ENCODE data around the gene SKAP2.
"Not testable (repeated sequence)": the region's sequence is repeated elsewhere in the genome, so short reads cannot be mapped to it uniquely, and the experiment has no call there.

The SKAP2 gene

DNA sequence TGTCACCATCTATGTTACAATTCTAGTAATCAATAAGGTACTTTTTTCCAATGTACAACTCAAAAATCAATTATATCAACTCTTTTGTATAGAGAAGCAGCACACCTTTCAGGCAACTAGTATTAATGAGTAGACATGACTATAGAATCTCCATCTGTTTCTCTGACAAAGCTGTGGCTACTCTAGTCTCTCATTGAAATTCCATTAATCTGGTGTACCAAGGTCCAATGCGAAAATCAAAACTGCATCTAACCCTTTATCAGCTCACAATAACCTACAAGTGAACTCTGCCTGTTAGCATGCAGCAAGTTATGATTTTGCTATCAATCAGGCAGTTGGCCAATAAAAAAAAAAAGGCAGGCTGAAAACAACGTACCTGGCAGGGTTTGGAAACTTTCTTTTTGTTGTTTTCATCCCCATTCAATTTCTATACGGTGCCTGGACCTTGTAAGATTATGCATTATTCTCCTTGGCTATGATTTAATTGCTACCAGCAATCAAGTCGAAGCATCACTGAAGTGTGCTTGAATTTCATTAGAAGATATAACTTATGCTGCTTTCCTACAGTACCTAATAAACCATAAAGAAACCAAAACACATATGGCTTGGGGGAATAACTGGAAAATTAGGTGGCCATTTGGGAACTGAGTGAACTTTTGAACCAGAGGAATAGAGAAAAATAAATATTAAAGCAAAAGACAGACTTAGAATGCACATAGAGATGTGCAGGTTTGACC is 23.2 kb downstream of the SKAP2 start:
- no CpG with 5 or more reads among the region's 4 CpGs for WGBS (ENCODE audit: extremely low coverage, insufficient coverage, insufficient read length)

DNA sequence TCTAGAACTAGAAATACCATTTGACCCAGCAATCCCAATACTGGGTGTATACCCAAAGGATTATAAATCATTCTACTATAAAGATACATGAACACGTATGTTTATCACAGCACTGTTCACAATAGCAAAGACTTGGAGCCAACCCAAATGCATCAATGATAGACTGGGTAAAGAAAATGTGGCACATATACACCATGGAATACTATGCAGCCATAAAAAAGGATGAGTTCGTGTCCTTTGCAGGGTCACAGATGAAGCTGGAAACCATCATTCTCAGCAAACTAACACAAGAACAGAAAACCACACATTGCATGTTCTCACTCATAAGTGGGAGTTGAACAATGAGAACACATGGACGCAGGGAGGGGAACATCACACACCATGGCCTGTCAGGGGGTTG is 27.6 kb downstream of the SKAP2 start:
- not testable (repeated sequence) for H4K8ac ChIP-seq (ENCODE audit: low read depth, low read length); H3K23ac ChIP-seq (ENCODE audit: low read length); H2AFZ ChIP-seq (ENCODE audit: insufficient read depth, low read length, poor library complexity); H3K4me2 ChIP-seq (ENCODE audit: low read length); H2AK5ac ChIP-seq (ENCODE audit: low read length); H3K9me3 ChIP-seq (ENCODE audit: insufficient read depth, low read depth, low read length); H3K79me1 ChIP-seq (ENCODE audit: low read length); H3K14ac ChIP-seq (ENCODE audit: low read length); H2BK12ac ChIP-seq (ENCODE audit: low read length); H3K4me3 ChIP-seq (ENCODE audit: low read depth, low read length); H3K4ac ChIP-seq (ENCODE audit: low read depth, low read length); H3K18ac ChIP-seq (ENCODE audit: low read length); H3K9ac ChIP-seq (ENCODE audit: low read length); DNase-seq; H4K91ac ChIP-seq (ENCODE audit: low read depth, low read length); H3K27me3 ChIP-seq (ENCODE audit: insufficient read depth, low read length); H3K4me1 ChIP-seq (ENCODE audit: control insufficient read depth in 1 of 2, insufficient read depth in 2 of 2, low read length in 2 of 2); H3K36me3 ChIP-seq (ENCODE audit: control insufficient read depth in 1 of 2, insufficient read depth in 2 of 2, low read length in 2 of 2); H2BK120ac ChIP-seq (ENCODE audit: insufficient read depth, low read length, poor library complexity); H3K27ac ChIP-seq (ENCODE audit: low read depth, low read length); H2BK5ac ChIP-seq (ENCODE audit: low read depth, low read length, poor library complexity); H3K79me2 ChIP-seq (ENCODE audit: control insufficient read depth, insufficient read depth, low read length, poor library complexity); H4K12ac ChIP-seq (ENCODE audit: low read depth, low read length)
- WGBS (ENCODE audit: extremely low coverage, insufficient coverage, insufficient read length) = no CpG with 5 or more reads among the region's 3 CpGs

More for the DNA sequence above, 23.2 kb downstream of the SKAP2 start:
- no peaks in the 10 kb centered on the region for H3K36me3 ChIP-seq (ENCODE audit: control insufficient read depth in 1 of 2, insufficient read depth in 2 of 2, low read length in 2 of 2)
- H2AK5ac ChIP-seq (ENCODE audit: low read length) = no peak overlapping the region
- H2BK12ac ChIP-seq (ENCODE audit: low read length) = no peak overlapping the region
- H3K4me3 ChIP-seq (ENCODE audit: low read depth, low read length) = no peak overlapping the region
- no peak overlapping the region for H3K27ac ChIP-seq (ENCODE audit: low read depth, low read length)
- no peak overlapping the region for H3K18ac ChIP-seq (ENCODE audit: low read length)
- no peak overlapping the region for H4K12ac ChIP-seq (ENCODE audit: low read depth, low read length)
- no peak overlapping the region for H3K9ac ChIP-seq (ENCODE audit: low read length)
- H3K14ac ChIP-seq (ENCODE audit: low read length) = no peak overlapping the region
- no peak overlapping the region for H3K4me2 ChIP-seq (ENCODE audit: low read length)
- no peak overlapping the region for H2AFZ ChIP-seq (ENCODE audit: insufficient read depth, low read length, poor library complexity)
- no peaks in the 10 kb centered on the region for H3K79me2 ChIP-seq (ENCODE audit: control insufficient read depth, insufficient read depth, low read length, poor library complexity)
- no peak overlapping the region for H4K8ac ChIP-seq (ENCODE audit: low read depth, low read length)
- H3K23ac ChIP-seq (ENCODE audit: low read length) = no peak overlapping the region
- DNase-seq = no peak
- no peak overlapping the region for H3K4ac ChIP-seq (ENCODE audit: low read depth, low read length)
- no peaks in the 10 kb centered on the region for H3K9me3 ChIP-seq (ENCODE audit: insufficient read depth, low read depth, low read length)
- H4K91ac ChIP-seq (ENCODE audit: low read depth, low read length) = no peak overlapping the region
- no peak overlapping the region for H2BK5ac ChIP-seq (ENCODE audit: low read depth, low read length, poor library complexity)
- H2BK120ac ChIP-seq (ENCODE audit: insufficient read depth, low read length, poor library complexity) = no peak overlapping the region
- no peaks in the 10 kb centered on the region for H3K79me1 ChIP-seq (ENCODE audit: low read length)
- no peaks in the 10 kb centered on the region for H3K4me1 ChIP-seq (ENCODE audit: control insufficient read depth in 1 of 2, insufficient read depth in 2 of 2, low read length in 2 of 2)
- no peaks in the 10 kb centered on the region for H3K27me3 ChIP-seq (ENCODE audit: insufficient read depth, low read length)

DNA sequence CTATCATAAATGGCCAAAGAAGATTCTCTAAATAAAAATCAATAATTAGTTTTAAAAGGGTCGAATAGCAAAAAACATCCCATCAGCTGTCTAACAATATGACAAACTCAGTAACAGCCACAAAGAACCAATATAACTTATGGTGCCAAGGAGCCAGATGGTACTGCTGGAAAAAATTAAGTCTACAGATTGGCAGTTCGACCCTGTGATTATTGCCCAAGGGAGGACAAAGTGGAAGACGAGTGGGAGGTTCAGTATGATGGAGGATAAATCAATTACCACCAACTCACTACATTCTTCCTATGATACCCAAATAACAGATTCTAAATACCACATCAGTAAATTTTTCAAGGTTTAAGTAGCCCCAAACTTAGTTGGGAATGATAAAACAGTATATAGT is 49.0 kb downstream of the SKAP2 start:
- Histone ChIP-seq H3K27ac (ENCODE audit: low read depth, low read length) (no peak overlapping the region), H2AK5ac (ENCODE audit: low read length) (no peak overlapping the region), H3K9ac (ENCODE audit: low read length) (no peak overlapping the region), H3K4me2 (ENCODE audit: low read length) (no peak overlapping the region), H3K4me1 (ENCODE audit: control insufficient read depth in 1 of 2, insufficient read depth in 2 of 2, low read length in 2 of 2) (no peaks in the 10 kb centered on the region), H4K12ac (ENCODE audit: low read depth, low read length) (no peak overlapping the region), H3K9me3 (ENCODE audit: insufficient read depth, low read depth, low read length) (no peaks in the 10 kb centered on the region), H3K14ac (ENCODE audit: low read length) (no peak overlapping the region), H3K4ac (ENCODE audit: low read depth, low read length) (no peak overlapping the region), H3K79me2 (ENCODE audit: control insufficient read depth, insufficient read depth, low read length, poor library complexity) (no peaks in the 10 kb centered on the region), H3K18ac (ENCODE audit: low read length) (no peak overlapping the region), H3K36me3 (ENCODE audit: control insufficient read depth in 1 of 2, insufficient read depth in 2 of 2, low read length in 2 of 2) (no peaks in the 10 kb centered on the region), H3K27me3 (ENCODE audit: insufficient read depth, low read length) (no peaks in the 10 kb centered on the region), H2AFZ (ENCODE audit: insufficient read depth, low read length, poor library complexity) (no peak overlapping the region), H3K4me3 (ENCODE audit: low read depth, low read length) (no peak overlapping the region), H2BK5ac (ENCODE audit: low read depth, low read length, poor library complexity) (no peak overlapping the region), H4K8ac (ENCODE audit: low read depth, low read length) (no peak overlapping the region), H2BK12ac (ENCODE audit: low read length) (no peak overlapping the region), H3K23ac (ENCODE audit: low read length) (no peak overlapping the region), H2BK120ac (ENCODE audit: insufficient read depth, low read length, poor library complexity) (no peak overlapping the region), H3K79me1 (ENCODE audit: low read length) (no peaks in the 10 kb centered on the region), H4K91ac (ENCODE audit: low read depth, low read length) (no peak overlapping the region)
- DNase-seq = no peak
- WGBS (ENCODE audit: extremely low coverage, insufficient coverage, insufficient read length) = no CpG with 5 or more reads among the region's 3 CpGs

DNA sequence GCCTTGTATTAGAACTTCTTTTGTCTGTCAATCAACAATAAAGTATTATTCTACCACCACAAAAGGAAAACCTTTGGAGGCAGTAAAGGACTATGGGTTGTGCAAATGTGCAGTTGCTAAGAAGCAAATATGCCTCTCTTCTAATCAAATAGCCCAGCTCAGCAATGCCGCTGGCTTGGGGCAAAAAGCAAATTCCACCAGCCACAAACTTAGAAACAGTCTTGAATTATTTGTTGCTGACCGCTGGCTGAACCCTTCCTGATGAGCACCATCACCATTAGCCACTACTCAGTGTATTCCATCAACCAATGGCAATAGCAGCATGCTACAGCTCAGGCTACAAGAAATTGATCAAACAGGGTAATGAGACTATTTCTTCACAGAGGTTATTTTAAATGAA is 51.0 kb downstream of the SKAP2 start:
- no peak overlapping the region for H2BK120ac ChIP-seq (ENCODE audit: insufficient read depth, low read length, poor library complexity)
- no peak overlapping the region for H4K12ac ChIP-seq (ENCODE audit: low read depth, low read length)
- no peak overlapping the region for H3K18ac ChIP-seq (ENCODE audit: low read length)
- H2BK5ac ChIP-seq (ENCODE audit: low read depth, low read length, poor library complexity) = no peak overlapping the region
- no peak overlapping the region for H4K91ac ChIP-seq (ENCODE audit: low read depth, low read length)
- no peaks in the 10 kb centered on the region for H3K79me1 ChIP-seq (ENCODE audit: low read length)
- no peak overlapping the region for H3K9ac ChIP-seq (ENCODE audit: low read length)
- no peaks in the 10 kb centered on the region for H3K27me3 ChIP-seq (ENCODE audit: insufficient read depth, low read length)
- no peak overlapping the region for H2BK12ac ChIP-seq (ENCODE audit: low read length)
- no peak overlapping the region for H3K23ac ChIP-seq (ENCODE audit: low read length)
- no peaks in the 10 kb centered on the region for H3K4me1 ChIP-seq (ENCODE audit: control insufficient read depth in 1 of 2, insufficient read depth in 2 of 2, low read length in 2 of 2)
- no peaks in the 10 kb centered on the region for H3K9me3 ChIP-seq (ENCODE audit: insufficient read depth, low read depth, low read length)
- H3K4me2 ChIP-seq (ENCODE audit: low read length) = no peak overlapping the region
- no peak overlapping the region for H2AK5ac ChIP-seq (ENCODE audit: low read length)
- WGBS (ENCODE audit: extremely low coverage, insufficient coverage, insufficient read length) = no CpG with 5 or more reads among the region's 2 CpGs
- no peak overlapping the region for H3K4ac ChIP-seq (ENCODE audit: low read depth, low read length)
- H3K27ac ChIP-seq (ENCODE audit: low read depth, low read length) = no peak overlapping the region
- no peak for DNase-seq
- H3K36me3 ChIP-seq (ENCODE audit: control insufficient read depth in 1 of 2, insufficient read depth in 2 of 2, low read length in 2 of 2) = no peaks in the 10 kb centered on the region
- no peak overlapping the region for H2AFZ ChIP-seq (ENCODE audit: insufficient read depth, low read length, poor library complexity)
- H3K14ac ChIP-seq (ENCODE audit: low read length) = no peak overlapping the region
- no peak overlapping the region for H3K4me3 ChIP-seq (ENCODE audit: low read depth, low read length)
- H3K79me2 ChIP-seq (ENCODE audit: control insufficient read depth, insufficient read depth, low read length, poor library complexity) = no peaks in the 10 kb centered on the region
- H4K8ac ChIP-seq (ENCODE audit: low read depth, low read length) = no peak overlapping the region
